Prostate gland (tissue), 2 donors: Measurements from ENCODE around the gene KCNK5.

Experiments
- CTCF ChIP-seq, 4 experiments: fragments of 200-600 bp in 2 of 4; fragments of 450-650 bp in 2 of 4; sonication (generic) in 2 of 4; IDR thresholded peaks; 1 replicate in 3 of 4; 2 replicates in 1 of 4; pipeline ENCODE4 v1.5.1; 2016 to 2019; ENCODE audit warnings: antibody characterized with exemption in 4 of 4, mild to moderate bottlenecking in 2 of 4, moderate library complexity in 2 of 4
- POLR2A ChIP-seq: fragments of 450-650 bp; IDR thresholded peaks from one replicate; pipeline ENCODE4 v1.6.1; 2016; ENCODE audit warnings: antibody characterized with exemption, mild to moderate bottlenecking

- TF ChIP-seq POLR2A: no peak
- no peak for TF ChIP-seq CTCF (IDR thresholded peaks at IDR 0.05)
These were observed 6.2 kb downstream of the KCNK5 start for GRCh38 chr6:39223061-39223460.
